Measurements from ENCODE around the gene CACNA2D4. TPM values are rescaled to one million over a fixed set of nuclear protein-coding genes. Genes with fewer than 3 reads are reported as not detected.

Gene CACNA2D4
- total and polyA plus RNA-seq, 2 of the 13 experiments (the other 11 are each of a cell fraction or from before 2014, with no cell fraction given): 14.2 to 136 TPM

DNA sequence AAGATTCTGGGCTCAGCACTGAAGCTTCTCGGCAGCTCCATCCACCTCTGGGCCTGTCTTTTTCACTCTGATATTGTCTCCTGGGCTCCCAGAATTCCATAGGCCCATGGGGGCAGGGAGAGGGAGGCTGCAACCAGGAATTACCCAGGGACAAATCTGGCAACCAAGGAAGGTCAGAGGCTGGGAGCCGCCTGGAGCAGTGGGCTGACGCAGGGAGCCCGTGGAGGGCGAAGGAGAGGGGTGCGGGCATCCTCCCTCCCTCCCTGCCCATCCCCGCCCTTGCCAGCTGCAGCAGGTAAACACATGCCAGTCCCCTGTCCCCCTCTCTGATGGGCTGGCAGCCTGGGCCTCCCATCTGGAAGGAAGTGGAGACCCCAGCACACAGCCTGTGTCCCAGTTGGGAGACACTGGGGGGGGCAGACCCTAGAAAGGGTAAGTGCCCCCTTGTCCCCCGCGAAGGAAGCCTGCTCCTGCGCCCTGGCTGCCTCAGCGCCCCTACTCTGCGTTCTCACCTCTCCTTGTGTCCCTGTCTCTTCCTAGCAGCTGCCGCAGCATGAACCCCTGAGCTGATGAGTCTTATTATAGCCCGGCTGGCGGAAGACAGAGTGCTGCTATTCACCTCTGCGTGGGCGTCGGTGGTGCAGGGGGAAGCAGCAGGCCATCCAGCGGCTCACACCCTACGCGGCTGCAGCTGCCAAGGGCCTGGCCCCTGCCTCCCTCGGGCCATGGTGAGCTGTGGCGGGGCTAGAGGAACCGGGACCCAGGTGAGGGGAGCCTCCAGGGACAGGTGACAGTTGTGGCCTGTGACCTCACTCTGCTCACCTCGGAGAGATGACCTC is 91.4 kb downstream of the CACNA2D4 start (continued):
- TF ChIP-seq ZNF382 (CRISPR knock-in tag; IDR thresholded peaks at IDR 0.05; ENCODE audit: borderline replicate concordance): no peak

- ATAC-seq (no peak), FAIRE-seq (no peak), DNase-seq (ENCODE audit: low spot score) (no peak)
- H3K9me3 ChIP-seq (ENCODE audit: low read length): no peaks in the 10 kb centered on the region
- H3K79me2 ChIP-seq (ENCODE audit: insufficient read depth, low read length): no peaks in the 10 kb centered on the region
- no TSS peak for BruUV-seq (replicated peaks)
- no peak overlapping the region for H3K4me3 ChIP-seq (replicated peaks in 1 of 3; ENCODE audit: insufficient read depth in 1 of 3, low read depth in 2 of 3, low read length in 3 of 3)
- H3K36me3 ChIP-seq (replicated peaks in 1 of 2; ENCODE audit: control insufficient read depth in 1 of 2, insufficient read depth in 2 of 2, low read length in 2 of 2): no peaks in the 10 kb centered on the region
- H2AFZ ChIP-seq (ENCODE audit: low read length): no peak overlapping the region
- no peak overlapping the region for H3K9ac ChIP-seq (ENCODE audit: insufficient read depth, low read depth, low read length)
- peaks cover 14 to 42% of the 10 kb centered on the region in 2 experiments; a peak in 4 of 5 replicates for H3K27me3 ChIP-seq (ENCODE audit: control insufficient read depth in 1 of 2, insufficient read depth in 2 of 2, low read length in 2 of 2)
- H3K4me2 ChIP-seq (ENCODE audit: low read depth, low read length): no peak overlapping the region
- peaks cover 53% of the 10 kb centered on the region for H3K4me1 ChIP-seq (ENCODE audit: insufficient read depth, low read length)
- TF ChIP-seq HOXA5 (CRISPR knock-in tag; IDR thresholded peaks at IDR 0.05) (no peak), HNRNPL (IDR thresholded peaks at IDR 0.05; ENCODE audit: low read depth, low read length) (0 out of 2 replicates have a peak, but pooled peaks have one; percentile 22)
- ChIA-PET CTCF (ENCODE audit: low intra/inter-chr PET ratio, low total read pairs) (no interaction called here), POLR2A (interaction anchor here (2.7 kb wide), 1 partner anchor 14 kb away, joined by 9 read pairs; no protein-coding TSS in a partner anchor)
- 29% methylated on average over 6 of the region's 15 CpGs for WGBS (ENCODE audit: low lambda C conversion rate)
- intact Hi-C loops (cut with micrococcal nuclease; ENCODE audit: unreplicated experiment): no loop called here
- no peak overlapping the region for H3K27ac ChIP-seq (ENCODE audit: extremely low read length, insufficient read depth, low read length)
- no peaks in the 10 kb centered on the region for H4K20me1 ChIP-seq (ENCODE audit: insufficient read depth, low read length)
- in situ Hi-C loops (cut with HindIII; ENCODE audit: extremely low pct_ligation_motif_present, low pct_unique_long_range_greater_than_20kb): no loop called here
Measured at GRCh38 chr12:1826401-1826800, 92.1 kb downstream of the CACNA2D4 start.

GRCh38 chr12:1825382-1826102 is 92.9 kb downstream of the CACNA2D4 start:
- H3K4me2 ChIP-seq (ENCODE audit: low read depth, low read length): peak overlapping the region; percentile 37; the same call in 1 of the 2 replicates
- intact Hi-C loops (cut with micrococcal nuclease; ENCODE audit: unreplicated experiment): no loop called here
- CTCF ChIA-PET (ENCODE audit: low intra/inter-chr PET ratio, low total read pairs): no interaction called here
- H3K9me3 ChIP-seq (ENCODE audit: low read length): no peaks in the 10 kb centered on the region
- in situ Hi-C loops (cut with HindIII; ENCODE audit: extremely low pct_ligation_motif_present, low pct_unique_long_range_greater_than_20kb): no loop called here
- no peaks in the 10 kb centered on the region for H4K20me1 ChIP-seq (ENCODE audit: insufficient read depth, low read length)
- H3K9ac ChIP-seq (ENCODE audit: insufficient read depth, low read depth, low read length): no peak overlapping the region
- 0 out of 6 replicates have a peak overlapping the region, but pooled peaks of 1 of the 3 experiments have one; percentile 1 for H3K4me3 ChIP-seq (replicated peaks in 1 of 3; ENCODE audit: insufficient read depth in 1 of 3, low read depth in 2 of 3, low read length in 3 of 3)
- no peaks in the 10 kb centered on the region for H3K36me3 ChIP-seq (replicated peaks in 1 of 2; ENCODE audit: control insufficient read depth in 1 of 2, insufficient read depth in 2 of 2, low read length in 2 of 2)
- H2AFZ ChIP-seq (ENCODE audit: low read length): no peak overlapping the region
- H3K4me1 ChIP-seq (ENCODE audit: insufficient read depth, low read length): peaks cover 52% of the 10 kb centered on the region
- ATAC-seq (peak; percentile 64), DNase-seq (ENCODE audit: low spot score) (peak; percentile 75), FAIRE-seq (peak; percentile 40)
- POLR2A ChIA-PET: interaction anchor here (0.7 to 2.7 kb wide), 2 partner anchors 11 to 13 kb away, joined by 3 to 9 read pairs; no protein-coding TSS in a partner anchor
- H3K27me3 ChIP-seq (ENCODE audit: control insufficient read depth in 1 of 2, insufficient read depth in 2 of 2, low read length in 2 of 2): peaks cover 15 to 45% of the 10 kb centered on the region in 2 experiments
- no TSS peak for BruUV-seq (replicated peaks)
- H3K79me2 ChIP-seq (ENCODE audit: insufficient read depth, low read length): no peaks in the 10 kb centered on the region
- 2% methylated on average over 7 of the region's 14 CpGs for WGBS (ENCODE audit: low lambda C conversion rate)
- H3K27ac ChIP-seq (ENCODE audit: extremely low read length, insufficient read depth, low read length): peak overlapping the region; percentile 38
- TF ChIP-seq RCOR2 (CRISPR knock-in tag; IDR thresholded peaks at IDR 0.05) (0 out of 2 replicates have a peak, but pooled peaks have one; percentile 67), NCOR1 (IDR thresholded peaks at IDR 0.05; ENCODE audit: borderline replicate concordance, low read length) (peak; percentile 61; the same call in 1 of the 2 replicates), ZNF329 (CRISPR knock-in tag; IDR thresholded peaks at IDR 0.05; ENCODE audit: low read depth) (no peak), TOPORS (CRISPR knock-in tag; IDR thresholded peaks at IDR 0.05) (no peak), FOSL2 (CRISPR knock-in tag; IDR thresholded peaks at IDR 0.05) (peak; percentile 60)
- TF ChIP-seq, protein P1, sequence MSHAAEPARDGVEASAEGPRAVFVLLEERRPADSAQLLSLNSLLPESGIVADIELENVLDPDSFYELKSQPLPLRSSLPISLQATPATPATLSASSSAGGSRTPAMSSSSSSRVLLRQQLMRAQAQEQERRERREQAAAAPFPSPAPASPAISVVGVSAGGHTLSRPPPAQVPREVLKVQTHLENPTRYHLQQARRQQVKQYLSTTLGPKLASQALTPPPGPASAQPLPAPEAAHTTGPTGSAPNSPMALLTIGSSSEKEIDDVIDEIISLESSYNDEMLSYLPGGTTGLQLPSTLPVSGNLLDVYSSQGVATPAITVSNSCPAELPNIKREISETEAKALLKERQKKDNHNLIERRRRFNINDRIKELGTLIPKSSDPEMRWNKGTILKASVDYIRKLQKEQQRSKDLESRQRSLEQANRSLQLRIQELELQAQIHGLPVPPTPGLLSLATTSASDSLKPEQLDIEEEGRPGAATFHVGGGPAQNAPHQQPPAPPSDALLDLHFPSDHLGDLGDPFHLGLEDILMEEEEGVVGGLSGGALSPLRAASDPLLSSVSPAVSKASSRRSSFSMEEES (CRISPR knock-in tag; IDR thresholded peaks at IDR 0.05): 0 out of 2 replicates have a peak, but pooled peaks have one; percentile 24
- TF ChIP-seq, protein P2, sequence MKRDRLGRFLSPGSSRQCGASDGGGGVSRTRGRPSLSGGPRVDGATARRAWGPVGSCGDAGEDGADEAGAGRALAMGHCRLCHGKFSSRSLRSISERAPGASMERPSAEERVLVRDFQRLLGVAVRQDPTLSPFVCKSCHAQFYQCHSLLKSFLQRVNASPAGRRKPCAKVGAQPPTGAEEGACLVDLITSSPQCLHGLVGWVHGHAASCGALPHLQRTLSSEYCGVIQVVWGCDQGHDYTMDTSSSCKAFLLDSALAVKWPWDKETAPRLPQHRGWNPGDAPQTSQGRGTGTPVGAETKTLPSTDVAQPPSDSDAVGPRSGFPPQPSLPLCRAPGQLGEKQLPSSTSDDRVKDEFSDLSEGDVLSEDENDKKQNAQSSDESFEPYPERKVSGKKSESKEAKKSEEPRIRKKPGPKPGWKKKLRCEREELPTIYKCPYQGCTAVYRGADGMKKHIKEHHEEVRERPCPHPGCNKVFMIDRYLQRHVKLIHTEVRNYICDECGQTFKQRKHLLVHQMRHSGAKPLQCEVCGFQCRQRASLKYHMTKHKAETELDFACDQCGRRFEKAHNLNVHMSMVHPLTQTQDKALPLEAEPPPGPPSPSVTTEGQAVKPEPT (CRISPR knock-in tag; IDR thresholded peaks at IDR 0.05; ENCODE audit: low read depth): no peak
